H1 (cell line): Measurements from ENCODE around the gene ZNF200. TPM values are rescaled to one million over a fixed set of nuclear protein-coding genes. Genes with fewer than 3 reads are reported as not detected.

Experiments used
- CTCF ChIA-PET: fragments of 300-600 bp; sonication (Branson Sonifier 250); formaldehyde crosslinking; loops from one replicate; lab custom pipeline; 2021; ENCODE audit not compliant: partially characterized antibody; lab: Charles Lee
- POLR2A ChIA-PET: fragments of 300-600 bp; sonication (Branson Sonifier 250); formaldehyde crosslinking; loops from one replicate; lab custom pipeline; 2021; ENCODE audit warnings: inconsistent platforms; ENCODE audit not compliant: partially characterized antibody; lab: Charles Lee
- DNase-seq, 2 experiments: peaks; one replicate each; pipeline versions ENCODE4 v3.0.0 to v3.0.0-alpha.2; 2010 to 2022; ENCODE audit warnings: low spot score in 2 of 2, low read depth in 1 of 2, mixed read lengths in 1 of 2
- FAIRE-seq: peaks from 2 replicates; lab custom pipeline; 2011; peaks lifted over from hg19 to GRCh38; lab: Jason Lieb, UNC
- H2AFZ ChIP-seq: 2 replicates; pipeline ENCODE4 v1.8.1; 2012; ENCODE audit warnings: low read length, inconsistent platforms
- H2AK5ac ChIP-seq: 2 replicates; pipeline ENCODE4 v1.6.1; 2013; ENCODE audit warnings: low read depth, low read length
- H2BK120ac ChIP-seq: replicated peaks from 2 replicates; pipeline ENCODE3; 2013; ENCODE audit warnings: low read depth, low read length, inconsistent platforms
- H2BK12ac ChIP-seq: 2 replicates; pipeline ENCODE4 v1.6.1; 2013; ENCODE audit warnings: low read depth, low read length
- H2BK15ac ChIP-seq: 2 replicates; pipeline ENCODE4 v1.6.1; 2013; ENCODE audit warnings: low read length
- H2BK20ac ChIP-seq: 2 replicates; pipeline ENCODE4 v1.6.1; 2013; ENCODE audit warnings: low read length
- H2BK5ac ChIP-seq: 2 replicates; pipeline ENCODE4 v1.6.1; 2013; ENCODE audit warnings: low read depth, low read length
- H3K14ac ChIP-seq: 2 replicates; pipeline ENCODE4 v1.6.1; 2013; ENCODE audit warnings: inconsistent platforms; ENCODE audit not compliant: insufficient read length
- H3K18ac ChIP-seq: 2 replicates; pipeline ENCODE4 v1.6.1; 2013; ENCODE audit warnings: low read length; ENCODE audit errors: extremely low read depth
- H3K23ac ChIP-seq: 2 replicates; pipeline ENCODE4 v1.6.1; 2013; ENCODE audit warnings: inconsistent platforms; ENCODE audit not compliant: insufficient read length
- H3K23me2 ChIP-seq: 2 replicates; pipeline ENCODE4 v1.6.1; 2013; ENCODE audit warnings: low read depth, low read length
- H3K27ac ChIP-seq: 2 replicates; pipeline ENCODE4 v1.6.1; 2011; ENCODE audit warnings: low read depth, low read length, inconsistent platforms
- H3K27me3 ChIP-seq, 4 experiments: replicated peaks in 1 of 4; 1 replicate in 1 of 4; 2 replicates in 3 of 4; pipeline versions ENCODE4 v1.6.1 to v1.8.1; 2011 to 2013; ENCODE audit warnings: low read length in 3 of 4, mild to moderate bottlenecking in 3 of 4, inconsistent platforms in 2 of 4, mixed read lengths in 2 of 4, moderate library complexity in 1 of 4; ENCODE audit not compliant: control insufficient read depth in 3 of 4, insufficient read depth in 3 of 4; ENCODE audit errors: extremely low read depth in 1 of 4
- H3K36me3 ChIP-seq, 4 experiments: 2 replicates each; pipeline versions ENCODE4 v1.6.1 to v1.8.1; 2011 to 2013; ENCODE audit warnings: mild to moderate bottlenecking in 4 of 4, low read length in 3 of 4, moderate library complexity in 2 of 4, control low read depth in 1 of 4, inconsistent platforms in 1 of 4; ENCODE audit not compliant: insufficient read depth in 4 of 4, control insufficient read depth in 2 of 4
- H3K4ac ChIP-seq: replicated peaks from 2 replicates; pipeline ENCODE3; 2013; ENCODE audit warnings: low read length, low read depth, mixed read lengths, inconsistent platforms; ENCODE audit not compliant: insufficient read length
- H3K4me1 ChIP-seq, 4 experiments: replicated peaks in 1 of 4; 1 replicate in 1 of 4; 2 replicates in 3 of 4; pipeline versions ENCODE4 v1.6.1 to v1.8.1; 2011 to 2013; ENCODE audit warnings: low read length in 3 of 4, inconsistent platforms in 2 of 4, mixed read lengths in 1 of 4; ENCODE audit not compliant: insufficient read depth in 4 of 4, control insufficient read depth in 3 of 4
- H3K4me2 ChIP-seq, 2 experiments: 2 replicates each; pipeline versions ENCODE4 v1.6.1 to v1.8.1; 2011 to 2013; ENCODE audit warnings: low read depth in 2 of 2, low read length in 2 of 2, control low read depth in 1 of 2, inconsistent platforms in 1 of 2, mild to moderate bottlenecking in 1 of 2; ENCODE audit not compliant: insufficient read depth in 1 of 2
- H3K4me3 ChIP-seq, 4 experiments: fragments of 200-600, 300-600 bp in 1 of 4; sonication (generic), shearing (Covaris generic), sonication (Bioruptor Twin) in 1 of 4; 2 replicates each; pipeline versions ENCODE4 v1.5.1 to v1.8.1; 2011 to 2016; ENCODE audit warnings: low read length in 4 of 4, low read depth in 3 of 4, control low read depth in 2 of 4, inconsistent platforms in 2 of 4, mild to moderate bottlenecking in 2 of 4, mixed read lengths in 1 of 4, moderate library complexity in 1 of 4; ENCODE audit not compliant: insufficient read depth in 2 of 4; ENCODE audit errors: extremely low read depth in 1 of 4
- H3K56ac ChIP-seq: replicated peaks from 2 replicates; pipeline ENCODE3; 2013; ENCODE audit warnings: low read depth, mild to moderate bottlenecking, mixed read lengths, low read length, inconsistent platforms; ENCODE audit not compliant: insufficient read length
- H3K79me1 ChIP-seq: 2 replicates; pipeline ENCODE4 v1.6.1; 2013; ENCODE audit warnings: low read depth, low read length, control low read depth
- H3K79me2 ChIP-seq, 2 experiments: 2 replicates each; pipeline versions ENCODE4 v1.6.1 to v1.8.1; 2012 to 2013; ENCODE audit warnings: low read length in 2 of 2, mild to moderate bottlenecking in 2 of 2, inconsistent platforms in 1 of 2; ENCODE audit not compliant: insufficient read depth in 2 of 2, control insufficient read depth in 1 of 2
- H3K9ac ChIP-seq, 4 experiments: replicated peaks in 1 of 4; 1 replicate in 1 of 4; 2 replicates in 3 of 4; pipeline versions ENCODE4 v1.6.1 to v1.8.1; 2011 to 2013; ENCODE audit warnings: low read depth in 3 of 4, low read length in 3 of 4, control low read depth in 2 of 4, mild to moderate bottlenecking in 2 of 4, moderate library complexity in 2 of 4, inconsistent platforms in 1 of 4; ENCODE audit errors: extremely low read depth in 1 of 4
- H3K9me3 ChIP-seq, 2 experiments: 2 replicates each; pipeline versions ENCODE4 v1.6.1 to v1.8.1; 2012 to 2013; ENCODE audit warnings: mild to moderate bottlenecking in 2 of 2, moderate library complexity in 2 of 2, control low read depth in 1 of 2, inconsistent platforms in 1 of 2, low read depth in 1 of 2, low read length in 1 of 2, mixed read lengths in 1 of 2; ENCODE audit not compliant: insufficient read depth in 2 of 2
- H4K20me1 ChIP-seq, 2 experiments: replicated peaks in 1 of 2; 2 replicates each; pipeline versions ENCODE3 to v1.8.1; 2011 to 2013; ENCODE audit warnings: inconsistent platforms in 2 of 2, low read length in 2 of 2, mild to moderate bottlenecking in 1 of 2; ENCODE audit not compliant: insufficient read depth in 2 of 2, control insufficient read depth in 1 of 2
- H4K5ac ChIP-seq: 2 replicates; pipeline ENCODE4 v1.6.1; 2013; ENCODE audit warnings: low read length, low read depth, mixed read lengths, inconsistent platforms; ENCODE audit not compliant: insufficient read length
- H4K8ac ChIP-seq: 2 replicates; pipeline ENCODE4 v1.8.0; 2013; ENCODE audit warnings: mild to moderate bottlenecking, moderate library complexity, low read length, inconsistent platforms; ENCODE audit not compliant: insufficient read depth; ENCODE audit errors: extremely low read depth
- H4K91ac ChIP-seq: replicated peaks from 2 replicates; pipeline ENCODE3; 2013; ENCODE audit warnings: low read length, mixed read lengths, inconsistent platforms; ENCODE audit not compliant: insufficient read length
- POLR2AphosphoS5 ChIP-seq: IDR thresholded peaks from 2 replicates; pipeline ENCODE4 v1.6.1; 2011; ENCODE audit warnings: low read depth, low read length
- RFX5 ChIP-seq: IDR thresholded peaks from 2 replicates; pipeline ENCODE4 v1.6.1; 2011; ENCODE audit warnings: low read depth, low read length, improper control_type of control experiment, borderline replicate concordance
- SRF ChIP-seq: IDR thresholded peaks from 2 replicates; pipeline ENCODE4 v1.6.1; 2011; ENCODE audit warnings: mild to moderate bottlenecking, low read depth, low read length, moderate library complexity
- SUZ12 ChIP-seq: fragments of 200-600 bp; sonication (generic); IDR thresholded peaks from 2 replicates; pipeline ENCODE4 v1.6.1; 2012; ENCODE audit warnings: mild to moderate bottlenecking, inconsistent platforms, low read length, moderate library complexity, mixed read lengths
- TBP ChIP-seq: IDR thresholded peaks from 2 replicates; pipeline ENCODE4 v1.6.1; 2011; ENCODE audit warnings: low read depth, low read length, improper control_type of control experiment
- YY1 ChIP-seq: IDR thresholded peaks from 2 replicates; pipeline ENCODE4 v1.6.1; 2011; ENCODE audit warnings: low read depth, mild to moderate bottlenecking, low read length
- WGBS, 2 experiments: shearing (Covaris generic) in 1 of 2; methylation state at CpG; one replicate each; pipeline versions ENCODE4 v1.1.6 to v1.1.7; 2013 to 2015; ENCODE audit warnings: low lambda C conversion rate in 2 of 2, mixed read lengths in 2 of 2, inconsistent platforms in 1 of 2, low coverage in 1 of 2, missing lambda C conversion rate in 1 of 2; ENCODE audit not compliant: insufficient replicate concordance in 2 of 2, insufficient coverage in 1 of 2, insufficient read length in 1 of 2; ENCODE audit errors: extremely low coverage in 1 of 2, missing lambda C conversion rate in 1 of 2; 5-methylcytosine and 5-hydroxymethylcytosine counted together
- polyA plus RNA-seq, 7 experiments: library from polyadenylated mRNA; depleted of rRNA in 3 of 7; stranded (reverse) in 5 of 7; unstranded in 2 of 7; fragments of >200 nt in 5 of 7; fragments of 200-250 nt in 2 of 7; gene quantifications; 1 replicate in 5 of 7; 2 replicates in 1 of 7; 4 replicates in 1 of 7; pipeline versions ENCODE4 v1.2.1 to v1.2.3, GENCODE V29; 2011 to 2013; ENCODE audit warnings: missing spikeins in 2 of 7, mixed read lengths in 2 of 7
- total RNA-seq: library from RNA; stranded (reverse); fragmentation: NEBNext Ultra II Directional; extraction: Animal tissue kit (Norgen Biotek cat#: 25700); gene quantifications from 2 replicates; pipeline ENCODE4 v1.2.1, GENCODE V29; 2021
- TF ChIP-seq, protein P1 (sequence below), 3 experiments: IDR thresholded peaks; 1 replicate in 2 of 3; 2 replicates in 1 of 3; pipeline versions ENCODE4 v1.5.1 to v1.6.1; 2011; ENCODE audit warnings: low read length in 3 of 3, mild to moderate bottlenecking in 3 of 3, inconsistent platforms in 2 of 3, low read depth in 1 of 3, moderate library complexity in 1 of 3; ENCODE audit not compliant: insufficient read depth in 1 of 3; ENCODE audit errors: control extremely low read depth in 1 of 3

ZNF200 gene
- total and polyA plus RNA-seq, 2 of the 8 experiments (the other 6 are each of a cell fraction or from before 2014, with no cell fraction given): 2.7 to 9.9 TPM

DNA sequence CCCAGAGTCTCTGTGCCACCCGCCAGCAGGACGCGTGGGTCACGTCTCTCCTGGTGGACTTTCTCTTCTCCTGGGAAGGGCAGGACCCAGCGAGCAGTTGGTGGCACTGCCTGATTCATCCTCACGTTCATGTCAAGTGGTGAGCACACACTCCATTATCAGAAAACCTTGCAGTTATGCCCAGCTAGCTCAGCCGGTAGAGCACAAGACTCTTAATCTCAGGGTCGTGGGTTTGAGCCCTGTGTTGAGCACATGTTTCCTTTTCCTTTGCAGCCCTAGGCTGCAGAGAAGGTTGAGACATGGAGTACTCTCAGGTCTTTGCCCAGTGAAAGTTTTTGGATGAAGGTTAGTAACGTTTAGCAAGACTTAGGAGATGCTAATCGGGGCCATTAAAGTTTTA is 39.0 kb downstream of the ZNF200 start:
- peaks cover 7% of the 10 kb centered on the region for H3K23me2 ChIP-seq
- no peak for DNase-seq
- POLR2A ChIA-PET: interaction anchor here (2.1 kb wide), 1 partner anchor 39 kb away, joined by 4 read pairs; the partner anchor contains the start of gene ZNF200
- H3K4me2 ChIP-seq: no peak overlapping the region
- CTCF ChIA-PET: no interaction called here
- H4K8ac ChIP-seq: no peak overlapping the region
- H3K14ac ChIP-seq: no peak overlapping the region
- H2AK5ac ChIP-seq: no peak overlapping the region
- TF ChIP-seq TBP: peak; percentile 96
- no peak for TF ChIP-seq SRF
- TF ChIP-seq RFX5: no peak
- no peak for TF ChIP-seq YY1
- TF ChIP-seq POLR2AphosphoS5: no peak
- TF ChIP-seq, protein P1, sequence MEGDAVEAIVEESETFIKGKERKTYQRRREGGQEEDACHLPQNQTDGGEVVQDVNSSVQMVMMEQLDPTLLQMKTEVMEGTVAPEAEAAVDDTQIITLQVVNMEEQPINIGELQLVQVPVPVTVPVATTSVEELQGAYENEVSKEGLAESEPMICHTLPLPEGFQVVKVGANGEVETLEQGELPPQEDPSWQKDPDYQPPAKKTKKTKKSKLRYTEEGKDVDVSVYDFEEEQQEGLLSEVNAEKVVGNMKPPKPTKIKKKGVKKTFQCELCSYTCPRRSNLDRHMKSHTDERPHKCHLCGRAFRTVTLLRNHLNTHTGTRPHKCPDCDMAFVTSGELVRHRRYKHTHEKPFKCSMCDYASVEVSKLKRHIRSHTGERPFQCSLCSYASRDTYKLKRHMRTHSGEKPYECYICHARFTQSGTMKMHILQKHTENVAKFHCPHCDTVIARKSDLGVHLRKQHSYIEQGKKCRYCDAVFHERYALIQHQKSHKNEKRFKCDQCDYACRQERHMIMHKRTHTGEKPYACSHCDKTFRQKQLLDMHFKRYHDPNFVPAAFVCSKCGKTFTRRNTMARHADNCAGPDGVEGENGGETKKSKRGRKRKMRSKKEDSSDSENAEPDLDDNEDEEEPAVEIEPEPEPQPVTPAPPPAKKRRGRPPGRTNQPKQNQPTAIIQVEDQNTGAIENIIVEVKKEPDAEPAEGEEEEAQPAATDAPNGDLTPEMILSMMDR (IDR thresholded peaks at IDR 0.05; ENCODE audit: control extremely low read depth in 1 of 3, insufficient read depth in 1 of 3, low read depth in 1 of 3, low read length in 3 of 3): no peak
- no peak for TF ChIP-seq SUZ12
- no peaks in the 10 kb centered on the region; a peak in 1 of 4 replicates for H3K9me3 ChIP-seq
- WGBS, 2 experiments: 67% methylated on average over 10 of the region's 10 CpGs; no CpG with 5 or more reads in 1 of the 2 experiments
- no peaks in the 10 kb centered on the region for H4K20me1 ChIP-seq
- no peak overlapping the region for H3K4ac ChIP-seq
- H3K18ac ChIP-seq: no peak overlapping the region
- no peak overlapping the region for H2BK12ac ChIP-seq
- no peak overlapping the region for H2BK5ac ChIP-seq
- no peaks in the 10 kb centered on the region for H3K79me1 ChIP-seq
- no peak overlapping the region for H3K9ac ChIP-seq
- H3K27ac ChIP-seq: no peak overlapping the region
- H2BK20ac ChIP-seq: no peak overlapping the region
- H2BK120ac ChIP-seq: no peak overlapping the region
- H3K36me3 ChIP-seq: no peaks in the 10 kb centered on the region
- peaks cover 0 to 2% (median 1%) of the 10 kb centered on the region in 4 experiments; a peak in 5 of 7 replicates for H3K27me3 ChIP-seq
- no peak for FAIRE-seq
- no peaks in the 10 kb centered on the region for H3K4me1 ChIP-seq
- no peak overlapping the region for H3K4me3 ChIP-seq
- no peak overlapping the region for H4K5ac ChIP-seq
- no peak overlapping the region for H3K56ac ChIP-seq
- no peak overlapping the region for H2BK15ac ChIP-seq
- no peaks in the 10 kb centered on the region for H3K79me2 ChIP-seq
- H3K23ac ChIP-seq: no peak overlapping the region
- H4K91ac ChIP-seq: no peak overlapping the region
- no peak overlapping the region for H2AFZ ChIP-seq
